Pancreas (tissue), 10 donors: ENCODE data around the gene ITGB2. TPM values are rescaled to one million over a fixed set of nuclear protein-coding genes. Genes with fewer than 3 reads are reported as not detected.

Source experiments
- ATAC-seq, 4 donors: fragments of 200-7000 bp; cut with Tn5 transposase; one replicate each; pipeline versions ENCODE4 v1.8.0 to v1.9.1; 2020; ENCODE audit warnings: mild to moderate bottlenecking in 4 of 4, moderate library complexity in 4 of 4
- DNase-seq, 6 donors: peaks; one replicate each; pipeline ENCODE4 v3.0.0-alpha.2; 2020
- FAIRE-seq: peaks from 2 replicates; lab custom pipeline; 2012; peaks lifted over from hg19 to GRCh38; lab: Jason Lieb, UNC
- H3K27ac ChIP-seq, 4 donors: fragments of 200-600 bp; sonication (generic); 1 replicate in 3 of 4; 2 replicates in 1 of 4; pipeline versions ENCODE4 v1.5.0 to v1.8.0; 2020
- H3K27me3 ChIP-seq, 4 donors: fragments of 200-600 bp; one replicate each; pipeline ENCODE4 v1.8.0; 2021
- H3K36me3 ChIP-seq, 3 donors: fragments of 200-600 bp; sonication (generic) in 1 of 3; one replicate each; pipeline versions ENCODE4 v1.5.0 to v1.8.0; 2020 to 2021
- H3K4me1 ChIP-seq, 3 donors: fragments of 200-600 bp; one replicate each; pipeline ENCODE4 v1.8.0; 2021
- H3K4me3 ChIP-seq, 4 donors: fragments of 200-600 bp; sonication (generic) in 2 of 4; one replicate each; pipeline versions ENCODE4 v1.5.0 to v1.8.0; 2020 to 2021
- H3K9me3 ChIP-seq, 4 donors: fragments of 200-600 bp; one replicate each; pipeline ENCODE4 v1.8.0; 2021
- WGBS, 2 donors: extraction: QIAGEN DNeasy Blood & Tissue Kit; methylation state at CpG; one replicate each; pipeline ENCODE4 v1.1.7; 2013; 5-methylcytosine and 5-hydroxymethylcytosine counted together
- intact Hi-C, 3 donors: fragments of 100-400 bp; cut with DNase I; formaldehyde crosslinking; loops; one replicate each; pipeline versions ENCODE4 v1.11.1 to v1.14.2; 2022
- polyA plus RNA-seq, 2 donors: library from polyadenylated mRNA; stranded (reverse); fragments of 200-250 nt; gene quantifications; one replicate each; pipeline ENCODE4 v1.2.3, GENCODE V29; 2013
- total RNA-seq, 6 donors: library from RNA; stranded (reverse); fragmentation: NEBNext Ultra II Directional in 4 of 6; extraction: Animal tissue kit (Norgen Biotek cat#: 25700) in 4 of 6; gene quantifications; one replicate each; pipeline versions ENCODE4 v1.2.1 to v1.2.4, GENCODE V29; 2021 to 2023
- TF ChIP-seq, protein P1 (sequence below), 4 donors: fragments of 200-600 bp; sonication (generic) in 3 of 4; IDR thresholded peaks; one replicate each; pipeline versions ENCODE4 v1.5.0 to v1.8.0; 2021; ENCODE audit warnings: antibody characterized with exemption in 4 of 4
- donor health status: healthy with polysubstance abuse.
- donor health status: DM: no; HTN: no; CAD: no; lungs with moderate emphysema.
- donor health status: DM: no; HTN: no; CAD: no.
- donor health status: control.
- donor health status: control.
- donor health status: Bipolar disorder and iron deficiency.
- donor health status: DM: yes; HTN: yes; CAD: no.
- donor health status: DM: no; HTN: no; CAD: no.
- donor health status: DM: no; HTN: no; CAD: no.
- donor health status: DM: yes; HTN: yes; CAD: no.

Gene ITGB2
- total and polyA plus RNA-seq, 8 donors = 1.1 to 88.0 (median 11.6) TPM

GRCh38 chr21:44890338-44890931, 30.3 kb downstream of the ITGB2 start:
- H3K9me3 ChIP-seq = no peaks in the 10 kb centered on the region
- no peak for FAIRE-seq
- intact Hi-C loops = no loop called here
- no peaks in the 10 kb centered on the region for H3K4me1 ChIP-seq
- H3K36me3 ChIP-seq = no peaks in the 10 kb centered on the region
- peak in 2 of 6 donors; percentile 53 to 55 for DNase-seq
- no peak overlapping the region for H3K27ac ChIP-seq
- H3K4me3 ChIP-seq = no peak overlapping the region
- H3K27me3 ChIP-seq = no peaks in the 10 kb centered on the region
- ATAC-seq = no peak
- TF ChIP-seq, protein P1, sequence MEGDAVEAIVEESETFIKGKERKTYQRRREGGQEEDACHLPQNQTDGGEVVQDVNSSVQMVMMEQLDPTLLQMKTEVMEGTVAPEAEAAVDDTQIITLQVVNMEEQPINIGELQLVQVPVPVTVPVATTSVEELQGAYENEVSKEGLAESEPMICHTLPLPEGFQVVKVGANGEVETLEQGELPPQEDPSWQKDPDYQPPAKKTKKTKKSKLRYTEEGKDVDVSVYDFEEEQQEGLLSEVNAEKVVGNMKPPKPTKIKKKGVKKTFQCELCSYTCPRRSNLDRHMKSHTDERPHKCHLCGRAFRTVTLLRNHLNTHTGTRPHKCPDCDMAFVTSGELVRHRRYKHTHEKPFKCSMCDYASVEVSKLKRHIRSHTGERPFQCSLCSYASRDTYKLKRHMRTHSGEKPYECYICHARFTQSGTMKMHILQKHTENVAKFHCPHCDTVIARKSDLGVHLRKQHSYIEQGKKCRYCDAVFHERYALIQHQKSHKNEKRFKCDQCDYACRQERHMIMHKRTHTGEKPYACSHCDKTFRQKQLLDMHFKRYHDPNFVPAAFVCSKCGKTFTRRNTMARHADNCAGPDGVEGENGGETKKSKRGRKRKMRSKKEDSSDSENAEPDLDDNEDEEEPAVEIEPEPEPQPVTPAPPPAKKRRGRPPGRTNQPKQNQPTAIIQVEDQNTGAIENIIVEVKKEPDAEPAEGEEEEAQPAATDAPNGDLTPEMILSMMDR (IDR thresholded peaks at IDR 0.05) = no peak
- WGBS, 2 donors = 51 to 58% methylated on average over 24 of the region's 24 CpGs

DNA sequence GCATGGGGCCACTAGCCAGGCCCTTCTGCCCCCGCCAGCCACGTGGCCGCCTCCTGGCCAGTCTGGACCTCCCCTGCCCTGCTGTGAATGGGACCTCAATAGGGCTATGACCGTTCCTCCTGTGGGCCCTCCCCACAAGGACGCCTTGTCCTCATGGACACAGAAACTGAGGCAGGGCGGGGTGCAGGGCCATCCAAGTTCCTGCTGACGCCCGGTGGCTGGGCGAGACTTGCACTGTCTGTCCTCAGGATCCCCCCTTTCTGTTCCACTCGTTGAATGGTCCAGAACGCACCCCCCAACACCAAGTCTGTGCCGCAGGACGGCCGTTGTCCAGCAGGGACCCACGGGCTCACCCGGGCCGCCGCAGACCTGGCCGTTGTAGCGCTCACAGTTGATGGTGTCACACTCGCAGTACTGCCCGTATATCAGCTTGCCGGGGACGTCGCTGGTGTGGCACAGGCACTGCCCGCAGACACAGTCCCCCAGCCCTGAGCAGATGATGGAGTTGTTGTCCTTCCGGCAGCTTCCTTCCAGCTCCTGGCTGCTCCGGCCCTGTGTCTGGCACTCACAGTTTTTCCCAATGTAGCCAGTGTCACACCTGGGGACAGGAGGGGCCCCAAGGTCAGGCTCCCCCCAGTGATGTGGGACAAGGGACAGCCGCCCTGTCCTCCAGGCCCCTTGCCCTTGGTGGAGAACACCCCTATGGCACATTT, 30.9 kb downstream of the ITGB2 start:
- WGBS, 2 donors = 76 to 85% methylated on average over 29 of the region's 29 CpGs
- intact Hi-C loops = no loop called here
- Histone ChIP-seq H3K4me1 (no peaks in the 10 kb centered on the region), H3K27me3 (no peaks in the 10 kb centered on the region), H3K4me3 (no peak overlapping the region), H3K9me3 (no peaks in the 10 kb centered on the region), H3K36me3 (no peaks in the 10 kb centered on the region), H3K27ac (no peak overlapping the region)
- DNase-seq (peak in 1 of 6 donors; percentile 46), FAIRE-seq (no peak), ATAC-seq (no peak)
- TF ChIP-seq, protein P1 (IDR thresholded peaks at IDR 0.05) = no peak

DNA sequence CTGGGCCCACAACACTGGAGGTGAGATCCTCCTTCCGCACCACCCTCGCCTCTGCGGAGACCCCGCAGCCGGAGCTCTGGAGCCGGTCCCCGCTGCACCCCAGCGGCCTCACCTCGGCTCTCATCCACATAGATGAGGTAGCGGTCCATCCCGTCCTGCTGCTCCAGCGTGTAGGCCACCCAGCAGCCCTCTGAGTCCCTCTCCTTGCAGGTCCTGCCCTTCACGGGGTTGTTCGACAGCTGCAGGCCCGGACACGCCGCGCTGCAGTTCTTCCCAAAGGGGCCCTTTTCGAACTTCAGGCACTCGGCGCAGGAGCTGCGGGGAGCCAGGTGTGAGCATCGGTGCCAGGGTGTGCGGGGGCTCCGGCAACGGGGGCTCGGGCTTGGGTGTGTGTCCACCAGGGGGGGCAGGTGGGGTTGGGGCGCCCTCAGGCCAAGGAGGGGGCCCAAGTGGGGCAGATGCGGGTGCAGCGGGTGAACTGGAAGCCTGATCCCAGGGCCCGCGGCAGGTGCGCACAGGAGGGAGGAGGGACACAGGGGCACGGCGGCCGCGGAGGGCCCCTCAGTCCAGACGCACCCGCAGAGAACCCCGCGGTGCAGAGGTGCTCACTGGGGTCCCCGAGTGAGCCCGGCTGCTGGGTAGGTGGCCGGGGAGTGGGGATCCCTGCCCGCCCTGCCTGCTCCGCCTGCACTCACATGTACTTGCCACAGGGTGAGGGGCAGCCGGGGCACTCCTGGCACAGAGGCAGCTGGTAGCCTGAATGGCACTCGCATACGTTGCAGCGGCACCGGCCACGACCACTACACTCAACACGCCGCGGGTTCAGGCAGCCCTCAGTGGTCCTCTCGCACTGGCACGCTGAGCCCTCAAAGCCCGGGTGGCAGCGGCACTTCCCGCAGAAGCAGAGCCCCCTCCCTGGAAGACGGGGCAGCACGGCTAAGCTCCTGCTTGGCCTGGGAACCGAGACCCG, 31.8 kb downstream of the ITGB2 start:
- DNase-seq = peak in 2 of 6 donors; percentile 54 to 73
- 75 to 84% methylated on average over 63 to 64 of the region's 64 CpGs for WGBS, 2 donors
- Histone ChIP-seq H3K36me3 (no peaks in the 10 kb centered on the region), H3K4me1 (no peaks in the 10 kb centered on the region), H3K9me3 (no peaks in the 10 kb centered on the region), H3K4me3 (no peak overlapping the region), H3K27me3 (no peaks in the 10 kb centered on the region), H3K27ac (no peak overlapping the region)
- no peak for FAIRE-seq
- intact Hi-C loops = no loop called here
- TF ChIP-seq, protein P1 (IDR thresholded peaks at IDR 0.05) = no peak
- no peak for ATAC-seq

DNA sequence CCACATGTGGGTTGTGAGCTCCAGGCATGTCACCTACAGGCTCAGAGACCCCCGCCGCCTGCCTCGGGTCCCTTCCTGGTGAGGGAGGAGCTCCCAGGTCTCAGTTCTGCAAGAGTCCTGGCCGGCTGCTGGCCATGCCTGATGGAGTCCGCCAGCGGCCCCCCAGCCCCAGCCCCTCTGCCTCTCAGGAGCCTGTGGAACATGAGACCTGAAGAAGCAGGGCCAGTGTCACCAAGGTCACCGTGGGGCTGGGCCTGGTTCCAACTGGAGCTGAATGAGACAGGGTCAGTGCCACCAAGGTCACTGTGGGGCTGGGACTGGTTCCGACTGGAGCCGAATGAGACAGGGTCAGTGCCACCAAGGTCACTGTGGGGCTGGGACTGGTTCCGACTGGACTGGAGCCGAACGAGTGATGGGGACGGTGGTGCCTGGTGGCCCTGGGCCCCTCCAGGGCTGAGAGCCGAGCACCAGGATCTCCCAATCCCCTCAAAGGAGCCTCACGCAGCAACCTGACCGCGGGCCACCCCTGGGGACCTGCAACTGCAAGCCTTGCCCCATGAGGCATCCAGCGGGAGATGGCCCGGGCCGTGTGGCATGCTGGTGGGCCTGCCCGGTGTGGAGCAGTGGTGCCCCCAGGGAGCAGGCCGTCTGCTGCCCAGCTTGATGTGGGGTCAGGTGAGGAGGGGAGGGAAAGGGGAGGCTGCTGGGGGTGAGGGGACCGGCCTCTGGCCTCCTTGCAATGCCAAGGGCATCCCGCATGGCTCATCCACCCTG, 32.7 kb downstream of the ITGB2 start:
- DNase-seq (peak in 3 of 6 donors; percentile 13 to 76 (median 52)), FAIRE-seq (no peak), ATAC-seq (no peak)
- Histone ChIP-seq H3K36me3 (no peaks in the 10 kb centered on the region), H3K4me1 (no peaks in the 10 kb centered on the region), H3K9me3 (no peaks in the 10 kb centered on the region), H3K4me3 (no peak overlapping the region), H3K27ac (no peak overlapping the region), H3K27me3 (no peaks in the 10 kb centered on the region)
- WGBS, 2 donors = 56 to 63% methylated on average over 22 to 24 of the region's 24 CpGs
- TF ChIP-seq, protein P1 (IDR thresholded peaks at IDR 0.05) = no peak
- intact Hi-C loops = no loop called here
